GM12892 (cell line): Measurements from ENCODE around the gene ROPN1B.
"Not testable (repeated sequence)": the region's sequence is repeated elsewhere in the genome, so short reads cannot be mapped to it uniquely, and the experiment has no call there.

Source experiments
- POLR2A ChIP-seq: IDR thresholded peaks from 2 replicates; pipeline ENCODE4 v1.6.1; 2011; ENCODE audit warnings: low read depth, low read length, control low read depth
- POLR2AphosphoS5 ChIP-seq: IDR thresholded peaks from 2 replicates; pipeline ENCODE4 v1.6.1; 2011; ENCODE audit warnings: low read depth, low read length, control low read depth

DNA sequence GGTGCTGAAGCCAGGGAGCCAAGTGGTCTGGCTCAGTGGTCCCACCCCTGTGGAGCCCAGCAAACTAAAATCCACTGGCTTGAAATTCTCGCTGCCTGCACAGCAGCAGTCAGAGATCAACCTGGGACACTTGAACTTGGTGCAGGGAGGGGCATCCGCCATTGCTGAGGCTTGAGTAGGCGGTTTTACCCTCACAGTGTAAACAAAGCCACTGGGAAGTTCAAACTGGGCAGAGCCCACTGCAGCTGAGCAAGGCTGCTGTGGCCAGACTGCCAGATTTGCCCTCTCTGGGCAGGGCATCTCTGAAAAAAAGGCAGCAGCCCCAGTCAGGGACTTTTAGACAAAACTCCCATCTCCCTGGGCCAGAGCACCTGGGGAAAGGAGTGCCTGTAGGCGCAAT is 27.8 kb downstream of the ROPN1B start:
- not testable (repeated sequence) for TF ChIP-seq POLR2A, POLR2AphosphoS5
